ENCODE results near the gene FCER2.

FCER2 gene

DNA sequence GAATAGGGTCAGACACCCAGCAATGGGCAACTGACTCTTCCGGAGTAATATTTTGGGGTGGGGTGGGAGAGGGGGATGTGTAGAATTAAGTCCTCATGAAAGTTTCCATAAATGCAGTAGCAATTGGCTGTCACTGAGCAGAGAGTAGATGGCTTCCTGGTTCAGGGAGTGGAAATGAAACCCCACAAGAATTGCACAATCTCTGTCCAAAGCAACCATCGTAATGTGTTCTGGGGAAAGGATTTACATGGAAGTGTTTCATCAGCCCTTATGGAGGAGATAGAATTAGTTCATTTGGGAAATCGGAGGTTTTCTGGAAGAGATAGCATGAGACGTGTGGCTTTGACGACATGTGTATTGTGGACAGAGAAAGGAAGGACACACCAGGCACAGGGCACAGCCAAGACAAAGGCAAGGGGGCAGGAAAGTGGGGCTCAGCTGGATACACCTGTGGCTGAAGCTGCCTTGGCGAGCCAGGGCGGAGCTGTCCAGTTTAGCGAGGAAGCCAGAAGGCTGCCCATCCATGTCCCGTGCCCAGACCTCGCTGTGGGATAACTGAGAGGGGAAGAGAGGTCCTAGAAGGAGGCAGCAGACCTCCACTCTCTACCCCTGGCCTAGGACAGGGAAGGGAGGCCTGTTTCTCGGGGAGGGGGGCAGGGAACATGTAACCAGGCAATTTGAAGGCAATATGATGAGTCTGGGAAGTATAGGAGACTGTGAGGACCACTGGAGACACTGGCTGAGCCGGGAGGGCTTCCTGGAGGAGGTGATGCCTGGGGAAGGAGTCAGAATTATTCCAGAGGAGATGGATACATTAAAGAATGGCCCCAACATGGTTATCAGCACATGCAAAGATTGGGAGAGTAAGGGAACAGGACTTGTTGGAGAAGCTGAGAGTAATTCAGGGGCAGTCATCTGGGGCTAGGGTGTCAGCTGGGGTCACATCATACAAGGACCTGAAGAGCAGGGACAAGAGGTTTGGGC lies 32.6 kb upstream of the FCER2 start:
- no peak for DNase-seq (ENCODE audit: low read depth in 2 of 2)

DNA sequence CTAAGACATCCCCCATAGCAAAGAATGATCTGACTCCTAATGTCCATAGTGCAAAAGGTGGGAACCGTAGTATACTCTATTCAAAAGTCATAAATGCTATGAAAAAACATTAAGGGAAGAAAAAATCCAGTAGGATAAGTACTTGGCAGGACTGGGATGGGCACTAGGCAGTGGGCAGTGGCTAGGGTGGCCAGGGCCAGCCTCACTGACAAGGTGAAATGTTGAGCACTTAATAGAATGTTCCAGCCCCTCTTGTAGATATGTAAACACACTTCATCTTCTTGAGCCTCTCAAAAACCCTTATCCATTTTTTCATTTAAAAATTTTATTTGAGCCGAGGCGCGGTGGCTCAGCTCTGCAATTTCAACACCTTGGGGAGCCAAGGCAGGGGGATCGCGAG lies 31.4 kb upstream of the FCER2 start:
- DNase-seq (ENCODE audit: low read depth in 2 of 2), result no peak

DNA sequence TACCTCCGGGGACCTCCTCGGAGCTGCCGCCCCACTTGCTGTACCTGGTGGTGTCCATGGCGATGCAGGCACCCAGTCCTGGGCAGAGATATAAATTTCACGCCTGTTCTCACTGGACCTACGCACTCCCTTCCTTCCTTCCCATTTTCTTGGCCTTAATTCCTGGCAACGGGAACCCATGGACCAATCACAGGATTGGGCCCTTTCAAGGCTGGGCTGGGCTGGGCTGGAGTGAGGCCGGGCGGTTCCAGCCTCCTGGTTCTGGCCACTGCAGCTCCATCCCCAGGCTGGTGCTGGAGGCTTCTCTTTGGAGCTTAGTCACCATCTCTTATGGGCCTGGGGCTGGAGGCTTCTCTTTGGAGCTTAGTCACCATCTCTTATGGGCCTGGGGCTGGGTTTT lies 30.1 kb upstream of the FCER2 start, which contains the start of gene CLEC4G:
CLEC4G (minus strand) TSS at position 66 of the 400 bp plus-strand sequence; CDS start at position 58, 8 bp downstream.
- DNase-seq (ENCODE audit: low read depth in 2 of 2), result no peak

DNA sequence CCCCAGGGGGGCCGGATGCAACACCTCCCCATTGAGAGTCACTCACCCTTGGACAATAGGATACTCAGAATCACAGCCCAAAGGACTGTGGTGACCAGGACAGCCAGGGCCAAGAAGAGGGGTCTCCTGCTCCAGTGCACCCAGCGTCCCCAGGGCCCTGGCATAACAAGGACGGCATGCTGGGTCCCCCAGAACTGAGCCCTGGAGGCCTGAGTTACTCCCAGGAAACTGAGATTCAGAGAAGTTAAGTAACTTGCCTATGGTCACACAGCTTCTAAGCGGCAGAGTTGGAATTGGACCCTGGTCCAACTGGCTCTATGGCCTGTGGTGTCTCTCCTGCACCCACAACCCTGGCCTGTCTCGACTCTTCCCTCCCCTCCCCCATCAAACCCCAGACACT lies 29.7 kb upstream of the FCER2 start:
- DNase-seq (ENCODE audit: low read depth in 2 of 2), result no peak

DNA sequence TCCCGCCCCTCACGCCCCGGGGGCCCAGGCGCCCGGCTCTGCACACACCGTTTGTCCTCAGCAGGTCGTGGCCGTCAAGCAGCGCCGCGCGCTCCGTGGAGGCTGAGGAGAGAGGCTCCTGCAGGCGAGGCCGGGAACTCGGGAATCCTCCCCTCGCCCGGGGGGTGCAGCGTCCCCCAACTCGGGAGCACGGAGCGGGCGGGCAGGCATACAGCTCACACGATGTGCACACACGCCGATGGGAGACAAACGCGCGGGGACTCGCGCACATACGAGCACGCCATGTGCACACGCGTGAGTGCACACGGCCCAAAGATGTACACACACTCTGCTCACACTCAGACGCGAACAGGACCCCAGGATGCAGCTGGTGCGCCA lies 29.3 kb upstream of the FCER2 start:
- no peak for DNase-seq (ENCODE audit: low read depth in 2 of 2)

DNA sequence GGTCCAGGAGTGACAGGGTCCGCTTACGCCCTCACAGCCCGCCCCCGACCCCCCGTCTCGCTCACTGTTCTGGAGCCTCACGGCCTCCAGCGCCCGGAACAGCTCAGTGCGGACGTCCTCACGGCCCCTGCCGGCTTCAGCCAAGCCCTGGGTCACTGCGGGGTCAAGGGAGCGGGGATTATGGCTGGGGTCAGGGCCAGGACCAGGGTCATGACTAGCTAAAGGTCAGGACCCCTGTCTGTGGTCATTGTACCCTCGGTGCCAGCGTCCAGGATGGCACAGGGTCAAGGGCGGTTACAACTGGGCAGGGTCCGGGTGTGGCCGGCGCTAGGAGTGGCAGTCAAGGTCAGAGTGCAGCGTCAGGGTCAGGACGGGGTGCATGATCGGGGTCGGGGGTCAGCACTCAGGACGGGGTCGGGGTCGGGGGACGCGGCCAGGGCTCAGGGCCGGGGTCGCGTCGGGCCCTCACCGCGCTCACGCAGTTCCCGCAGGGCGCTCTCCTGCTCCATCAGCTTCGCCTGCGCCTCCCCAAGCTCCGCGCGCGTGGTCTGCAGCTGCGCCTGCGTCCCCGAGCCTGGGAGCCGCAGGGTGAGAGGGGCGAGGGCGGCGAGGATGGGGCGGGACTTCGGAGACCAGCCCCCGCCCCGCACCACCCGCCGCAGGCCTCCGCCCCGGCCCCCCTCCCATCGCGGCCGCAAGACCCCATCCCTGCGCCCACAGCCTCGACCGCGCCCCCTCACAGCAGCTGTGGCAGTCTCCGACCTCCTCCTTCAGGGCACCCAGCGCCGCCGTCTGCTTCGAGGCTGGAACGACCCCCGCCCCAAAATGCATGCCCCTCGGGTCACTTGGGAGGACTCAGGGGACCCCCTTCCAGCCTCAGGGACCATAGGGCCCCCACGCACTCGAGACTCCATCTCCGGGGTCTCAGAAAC lies 28.6 kb upstream of the FCER2 start:
- DNase-seq (ENCODE audit: low read depth in 2 of 2), result no peak

DNA sequence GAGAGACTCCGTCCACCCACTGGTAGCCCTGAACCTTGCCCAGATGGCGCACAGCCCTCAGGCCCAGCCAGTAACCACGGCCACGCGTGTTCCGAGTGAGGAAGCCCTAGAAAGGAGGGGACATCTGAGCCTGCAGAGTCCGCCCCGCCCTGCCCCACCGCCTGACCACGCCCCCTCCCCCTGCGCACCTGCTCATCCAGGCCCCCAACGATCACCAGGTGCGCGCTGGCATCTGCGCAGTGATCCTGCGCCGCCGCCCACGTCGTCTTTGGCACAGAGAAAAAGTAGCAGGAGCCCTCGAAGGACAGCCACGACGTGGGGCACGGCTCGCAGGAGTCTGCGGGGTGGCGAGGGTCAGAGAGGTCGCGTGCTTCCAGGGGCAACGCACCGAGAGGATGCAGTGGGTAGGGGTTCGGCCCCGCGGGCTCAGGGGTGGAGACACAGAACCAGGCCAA lies 27.9 kb upstream of the FCER2 start:
- DNase-seq (ENCODE audit: low read depth in 2 of 2), result no peak

DNA sequence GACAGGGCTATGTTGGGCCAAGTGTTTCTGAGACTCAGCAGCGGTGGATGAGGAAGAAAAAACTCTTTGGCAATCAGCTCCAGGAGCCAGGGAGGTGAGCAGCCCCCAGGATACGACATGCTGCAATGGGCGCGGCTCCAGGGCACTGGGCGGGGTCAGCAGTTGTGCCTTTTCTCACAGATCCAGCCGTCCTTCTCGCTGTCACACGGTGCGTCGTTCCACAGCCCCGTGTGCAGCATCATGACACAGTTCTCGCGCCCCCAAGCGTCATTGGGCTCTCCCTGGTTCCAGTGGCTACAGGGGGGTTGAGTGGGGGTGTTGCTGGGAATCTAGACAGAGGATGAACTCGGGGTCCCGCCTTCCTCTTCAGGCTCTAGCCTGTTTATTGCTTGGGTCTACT lies 27.3 kb upstream of the FCER2 start:
- no peak for DNase-seq (ENCODE audit: low read depth in 2 of 2)

DNA sequence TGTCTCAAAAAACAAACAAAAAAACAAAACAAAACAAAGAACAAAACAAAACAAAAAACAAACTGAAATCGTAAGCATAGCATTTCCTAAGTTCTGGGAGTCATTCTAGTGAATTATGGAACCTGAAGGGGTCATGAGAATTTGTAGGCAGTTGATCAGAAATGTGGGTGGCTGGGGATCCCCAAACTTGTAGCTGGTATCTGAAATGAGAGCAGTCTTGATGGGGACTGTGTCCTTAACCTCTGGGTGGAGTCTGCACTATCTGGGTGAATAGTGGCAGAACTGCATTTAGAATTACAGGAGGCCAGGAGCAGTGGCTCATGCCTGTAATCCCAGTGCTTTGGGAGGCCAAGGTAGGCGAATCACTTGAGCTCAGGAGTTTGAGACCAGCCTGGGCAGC lies 23.9 kb upstream of the FCER2 start:
- no peak for DNase-seq (ENCODE audit: low read depth in 2 of 2)

DNA sequence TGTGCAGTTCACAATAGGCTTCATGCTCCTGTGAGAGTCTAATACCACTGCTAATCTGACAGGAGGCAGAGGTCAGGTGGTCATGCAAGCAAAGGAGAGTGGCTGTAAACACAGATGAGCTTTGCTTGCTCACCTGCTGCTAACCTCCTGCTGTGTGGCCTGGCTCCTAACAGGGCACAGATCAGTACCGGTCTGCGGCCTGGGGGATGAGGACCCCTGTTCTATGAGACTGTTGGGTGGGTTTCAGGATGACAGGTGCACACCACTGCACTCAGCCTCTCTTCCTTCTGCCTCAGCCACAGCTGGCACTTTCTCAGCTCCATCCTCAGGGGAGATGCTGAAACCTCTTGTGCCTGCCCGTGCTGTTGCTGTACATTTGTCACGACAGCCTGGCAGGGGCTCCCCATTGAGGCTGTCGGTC lies 20.3 kb upstream of the FCER2 start:
- DNase-seq (ENCODE audit: low read depth in 2 of 2), result no peak

DNA sequence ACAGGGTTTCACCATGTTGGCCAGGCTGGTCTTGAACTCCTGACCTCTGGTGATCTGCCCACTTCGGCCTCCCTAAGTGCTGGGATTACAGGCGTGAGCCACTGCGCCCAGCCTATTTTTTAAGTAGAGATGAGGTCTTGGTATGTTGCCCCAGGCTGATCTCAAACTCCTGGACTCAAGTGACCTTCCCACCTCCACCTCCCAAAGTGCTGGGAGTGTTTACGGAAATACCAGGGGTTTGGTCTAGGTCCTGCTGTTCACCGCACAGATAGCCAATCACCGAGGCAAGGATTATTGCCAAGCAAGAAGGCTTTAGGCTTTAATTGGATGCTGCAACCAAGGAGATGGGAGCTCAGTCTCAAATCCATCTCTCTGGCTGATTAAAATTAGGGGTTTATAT lies 18.4 kb upstream of the FCER2 start:
- DNase-seq (ENCODE audit: low read depth in 2 of 2), result no peak

DNA sequence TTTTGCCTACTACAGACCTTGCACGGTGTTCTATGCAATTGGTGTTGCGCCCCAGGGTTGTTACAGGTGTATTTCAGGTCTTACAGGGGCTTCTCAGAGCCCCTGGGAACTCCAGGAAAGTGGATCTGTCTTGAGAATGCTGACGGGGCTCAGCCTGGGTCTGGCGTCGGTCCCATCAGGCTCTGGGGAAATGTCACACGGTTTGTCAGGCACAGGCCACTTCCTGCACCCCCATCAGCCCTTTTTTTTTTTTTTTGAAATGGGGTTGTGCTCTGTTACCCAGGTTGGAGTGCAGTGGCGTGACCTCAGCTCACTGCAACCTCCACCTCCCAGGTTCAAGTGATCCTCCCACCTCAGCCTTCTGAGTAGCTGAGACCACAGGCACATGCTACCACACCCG lies 16.7 kb upstream of the FCER2 start:
- no peak for DNase-seq (ENCODE audit: low read depth in 2 of 2)

DNA sequence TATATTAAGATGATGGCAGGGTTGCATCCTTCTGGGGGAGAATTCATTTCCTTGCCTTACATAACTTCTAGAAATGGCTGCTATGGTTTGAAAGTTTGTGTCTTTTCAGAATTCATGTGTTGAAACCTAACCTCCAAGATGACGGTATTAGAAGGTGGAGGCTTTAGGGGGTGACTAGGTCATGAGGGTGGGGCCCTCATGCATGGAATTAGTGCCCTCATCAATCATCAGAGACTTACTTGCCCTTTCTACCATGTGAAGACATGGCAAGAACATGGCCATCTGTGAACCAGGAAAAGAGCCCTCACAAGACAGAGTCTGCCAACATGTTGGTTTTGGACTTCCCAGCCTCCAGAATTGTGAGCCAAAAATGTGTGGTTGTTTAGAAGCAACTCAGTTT lies 14.8 kb upstream of the FCER2 start:
- DNase-seq (ENCODE audit: low read depth in 2 of 2), result no peak

DNA sequence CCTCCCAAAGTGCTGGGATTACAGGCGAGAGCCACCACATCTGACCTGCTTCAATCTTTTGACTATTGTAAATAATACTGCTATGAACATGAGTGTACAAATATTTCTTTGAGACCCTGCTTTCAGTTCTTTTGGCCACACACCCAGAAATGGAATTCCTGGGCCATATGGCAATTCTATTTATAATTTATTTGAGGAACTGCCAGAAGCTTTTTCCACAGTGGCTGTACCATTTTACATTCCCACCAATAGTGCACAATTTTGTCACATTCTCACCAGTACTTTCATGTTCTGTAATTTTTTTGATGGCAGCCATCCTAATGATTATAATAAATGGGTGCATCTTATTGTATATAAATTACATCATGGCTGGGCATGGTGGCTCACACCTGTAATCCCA lies 13.7 kb upstream of the FCER2 start:
- no peak for DNase-seq (ENCODE audit: low read depth in 2 of 2)

DNA sequence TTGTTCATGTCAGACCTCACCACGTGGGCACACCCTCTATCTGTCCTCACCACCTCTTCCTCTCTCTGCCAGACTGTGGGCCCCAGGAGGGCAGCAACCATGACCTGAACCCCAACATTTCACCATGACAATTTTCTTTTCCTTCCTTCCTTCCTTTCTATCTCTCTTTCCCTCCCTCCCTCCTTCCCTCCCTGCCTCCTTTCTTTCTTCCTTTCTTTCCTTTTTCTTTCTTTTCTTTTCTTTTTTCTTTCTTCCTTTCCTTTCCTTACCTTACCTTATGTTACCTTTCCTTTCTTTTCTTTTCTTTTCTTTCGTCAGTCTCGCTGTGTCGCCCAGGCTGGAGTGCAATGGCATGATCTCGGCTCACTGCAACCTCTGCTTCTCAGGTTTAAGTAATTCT lies 8.7 kb upstream of the FCER2 start:
- DNase-seq (ENCODE audit: low read depth in 2 of 2), result no peak

DNA sequence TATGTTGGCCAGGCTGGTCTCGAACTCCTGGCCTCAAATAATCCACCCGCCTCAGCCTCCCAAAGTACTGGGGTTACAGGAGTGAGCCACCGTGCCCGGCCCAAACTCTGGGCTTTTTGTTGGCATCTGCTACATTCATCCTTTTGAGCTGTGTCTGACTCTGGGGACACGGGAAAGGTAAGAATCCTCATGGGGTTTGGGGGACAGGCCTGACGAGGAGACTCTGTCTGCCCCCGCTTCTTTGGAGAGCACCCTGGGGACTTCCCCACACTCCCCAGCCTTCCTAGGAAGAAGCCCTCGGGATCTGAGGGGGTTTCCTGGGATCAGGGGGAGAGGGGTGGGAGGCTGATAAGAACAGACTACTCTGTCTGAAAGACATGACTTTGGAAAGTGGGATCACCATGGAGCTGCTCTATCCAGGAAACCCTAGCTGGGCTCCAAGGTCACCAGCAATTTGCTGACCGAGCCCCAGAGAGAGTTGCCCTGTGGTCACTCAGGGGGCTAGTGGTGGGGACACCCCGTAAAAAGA lies 8.1 kb upstream of the FCER2 start:
- no peak for DNase-seq (ENCODE audit: low read depth in 2 of 2)

DNA sequence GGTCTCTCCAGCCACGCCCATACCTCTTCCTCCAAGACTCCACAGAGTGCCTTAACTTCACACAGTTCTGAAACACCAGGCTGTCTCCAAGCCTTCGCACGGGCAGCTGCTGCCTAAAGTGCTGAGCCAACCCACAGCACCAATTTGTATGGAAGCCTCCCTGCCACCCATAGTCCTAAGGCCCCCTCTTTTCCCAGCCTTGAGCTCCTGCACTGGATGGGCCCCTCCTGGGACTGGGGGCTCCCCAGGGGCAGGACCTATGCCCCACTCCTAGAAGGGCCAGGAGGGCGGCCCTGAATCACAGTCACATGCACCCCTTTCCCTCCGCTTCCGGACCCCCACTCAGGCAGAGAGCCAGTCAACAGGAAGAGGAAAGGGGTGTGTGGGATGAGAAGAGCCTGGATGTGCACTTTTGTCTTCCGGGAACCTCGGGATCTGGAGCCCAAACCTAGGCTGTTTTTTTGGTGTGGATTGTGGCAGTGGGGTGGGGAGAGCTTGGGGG lies 5.1 kb upstream of the FCER2 start:
- no peak for DNase-seq (ENCODE audit: low read depth in 2 of 2)

DNA sequence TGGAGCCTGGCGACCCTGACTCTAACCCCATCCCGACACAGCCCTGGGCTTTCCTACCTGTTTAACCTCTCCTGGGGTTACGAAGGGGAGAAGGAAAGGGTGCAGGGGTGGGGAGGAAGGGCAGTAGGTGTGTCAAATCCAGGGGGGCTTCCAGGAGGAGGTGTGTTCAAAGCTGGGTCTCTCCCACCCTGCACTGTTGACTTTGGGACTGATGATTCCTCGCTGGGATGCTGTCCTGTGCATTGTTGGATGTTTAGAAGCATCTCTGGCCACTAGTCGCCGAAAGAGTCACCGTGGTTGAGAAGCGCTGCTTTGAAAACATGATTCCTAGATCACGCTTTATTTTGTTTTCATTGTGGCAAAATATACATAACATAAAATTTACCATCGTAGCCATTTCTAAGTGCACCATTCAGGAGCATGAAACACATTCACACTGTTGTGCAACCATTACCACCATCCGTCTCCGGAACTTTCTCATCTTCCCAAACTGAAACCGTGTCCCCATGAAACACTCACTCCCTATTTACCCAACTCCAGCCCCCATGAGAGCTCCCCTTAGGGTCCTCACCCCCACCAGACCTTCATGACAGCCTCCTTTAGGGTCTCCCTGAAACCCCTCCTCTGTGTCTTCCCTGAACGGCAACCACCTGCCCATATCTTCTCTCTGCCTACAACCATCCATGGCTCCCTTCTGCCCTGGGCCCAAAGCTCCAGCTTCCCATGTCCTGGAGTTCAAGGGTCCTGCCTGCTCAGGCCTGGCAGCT lies 4.4 kb upstream of the FCER2 start:
- no peak for DNase-seq (ENCODE audit: low read depth in 2 of 2)

DNA sequence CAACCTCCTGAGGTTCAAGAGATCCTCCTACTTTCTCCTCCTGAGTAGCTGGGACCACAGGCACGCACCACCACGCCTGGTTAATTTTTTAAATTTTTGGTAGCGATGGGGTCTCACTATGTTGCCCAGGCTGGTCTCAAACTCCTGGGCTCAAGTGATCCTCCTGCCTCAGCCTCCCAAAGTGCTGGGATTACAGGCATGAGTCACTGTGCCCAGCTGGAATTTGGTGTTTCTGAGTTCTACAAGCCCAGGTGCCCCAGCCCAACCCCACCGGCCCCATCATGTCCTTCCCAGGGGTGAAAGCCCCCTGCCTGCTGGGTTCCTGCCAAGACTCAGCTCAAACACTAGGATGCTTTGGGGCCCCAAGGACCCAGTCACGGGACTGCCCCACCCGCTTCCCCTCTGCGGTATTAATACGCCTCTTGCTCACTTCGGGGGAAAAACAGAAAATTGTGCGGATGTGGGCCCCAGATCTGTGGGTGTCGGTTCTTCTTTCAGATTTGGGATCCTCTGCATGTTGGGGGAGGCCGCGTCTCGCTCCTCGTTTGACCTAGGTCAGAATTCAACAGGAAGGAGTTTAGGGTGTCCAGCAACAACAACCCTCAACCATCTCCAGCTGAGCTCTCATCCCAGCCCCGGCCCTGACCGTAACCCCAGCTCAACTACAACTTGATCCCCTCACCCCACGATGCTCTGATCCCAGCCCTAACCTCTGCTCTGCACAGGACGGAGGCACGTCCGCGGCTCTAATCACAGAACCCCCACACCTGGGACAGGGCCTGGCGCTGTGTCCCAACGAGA lies 3.7 kb upstream of the FCER2 start:
- peak; percentile 60 to 65 for DNase-seq (ENCODE audit: low read depth in 2 of 2)

DNA sequence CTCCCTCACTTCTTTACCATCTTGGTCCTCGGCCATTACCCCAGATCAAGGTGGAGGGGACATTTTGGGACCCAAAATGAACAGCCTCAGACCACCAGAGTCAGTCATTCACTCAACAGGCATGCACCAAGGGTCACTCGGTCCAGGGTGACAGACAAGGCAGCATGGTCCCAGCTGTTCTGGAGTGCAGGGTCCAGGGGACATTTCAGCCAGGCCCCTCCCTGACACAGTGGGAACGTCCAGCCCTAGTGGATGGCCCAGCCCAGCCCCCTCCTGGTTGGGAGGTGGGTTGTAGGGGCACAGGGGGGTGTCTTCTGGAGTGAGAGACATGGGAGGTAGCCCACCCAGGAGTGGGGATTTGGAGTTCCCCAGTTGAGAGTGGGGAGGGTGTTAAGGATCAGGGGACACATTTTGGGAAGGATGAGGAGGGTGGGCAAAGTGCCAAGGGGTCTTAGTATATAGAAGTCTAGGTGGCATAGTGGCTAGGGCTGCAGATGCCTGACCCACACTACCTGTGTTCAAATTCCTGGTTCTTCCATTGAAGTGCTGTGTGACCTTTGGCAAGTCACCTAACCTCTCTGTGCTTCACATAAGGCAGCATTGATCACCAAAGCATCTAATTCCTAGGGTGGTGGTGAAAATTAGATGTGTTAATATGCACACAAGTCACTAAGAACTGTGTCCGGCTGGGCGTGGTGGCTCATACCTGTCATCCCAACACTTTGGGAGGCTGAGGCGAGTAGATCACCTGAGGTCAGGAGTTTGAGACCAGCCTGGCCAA lies 2.5 kb upstream of the FCER2 start:
- DNase-seq (ENCODE audit: low read depth in 2 of 2), result no peak

Measured in activated CD4-positive, alpha-beta T cell treated with anti-CD3 and anti-CD28 coated beads for 24 hours (primary cell).